Subcutaneous abdominal adipose tissue (tissue), 5 donors: ENCODE data around the gene HBE1.
"Not testable (repeated sequence)": the region's sequence is repeated elsewhere in the genome, so short reads cannot be mapped to it uniquely, and the experiment has no call there.

ENCODE experiments used
- H3K27ac ChIP-seq: one replicate; pipeline ENCODE4 v1.7.0; 2013; ENCODE audit warnings: low read depth, mild to moderate bottlenecking, inconsistent platforms, low read length, moderate library complexity
- H3K27me3 ChIP-seq, 5 donors: one replicate each; pipeline ENCODE4 v1.7.0; 2013; ENCODE audit warnings: low read length in 5 of 5, inconsistent platforms in 1 of 5; ENCODE audit not compliant: control insufficient read depth in 5 of 5, insufficient read depth in 4 of 5
- H3K36me3 ChIP-seq, 5 donors: one replicate each; pipeline ENCODE4 v1.7.0; 2013; ENCODE audit warnings: low read length in 5 of 5; ENCODE audit not compliant: control insufficient read depth in 5 of 5, insufficient read depth in 5 of 5
- H3K4me1 ChIP-seq, 5 donors: one replicate each; pipeline ENCODE4 v1.7.0; 2013; ENCODE audit warnings: low read length in 5 of 5, mild to moderate bottlenecking in 3 of 5, moderate library complexity in 1 of 5; ENCODE audit not compliant: control insufficient read depth in 5 of 5, insufficient read depth in 5 of 5
- H3K4me3 ChIP-seq, 5 donors: one replicate each; pipeline ENCODE4 v1.7.0; 2013; ENCODE audit warnings: low read length in 5 of 5, low read depth in 1 of 5
- H3K9ac ChIP-seq, 5 donors: one replicate each; pipeline ENCODE4 v1.7.0; 2013; ENCODE audit warnings: low read length in 5 of 5, mild to moderate bottlenecking in 4 of 5, moderate library complexity in 3 of 5
- H3K9me3 ChIP-seq, 5 donors: one replicate each; pipeline ENCODE4 v1.7.0; 2013; ENCODE audit warnings: low read length in 5 of 5; ENCODE audit not compliant: control insufficient read depth in 5 of 5
- donor health status: healthy.
- donor health status: healthy.
- donor health status: healthy.
- donor health status: healthy.
- donor health status: healthy.

Gene HBE1

GRCh38 chr11:5254023-5254422 lies 15.7 kb downstream of the HBE1 start:
- not testable (repeated sequence) for H3K9me3 ChIP-seq, H3K27me3 ChIP-seq, H3K27ac ChIP-seq, H3K4me3 ChIP-seq, H3K36me3 ChIP-seq, H3K9ac ChIP-seq, H3K4me1 ChIP-seq

GRCh38 chr11:5253440-5253839 lies 16.3 kb downstream of the HBE1 start:
- H3K36me3 ChIP-seq, H3K27ac ChIP-seq: not testable (repeated sequence)

GRCh38 chr11:5252919-5253265 lies 16.9 kb downstream of the HBE1 start:
- H3K4me3 ChIP-seq, result no peak overlapping the region
- no peak overlapping the region for H3K27ac ChIP-seq
- no peaks in the 10 kb centered on the region for H3K9me3 ChIP-seq
- H3K36me3 ChIP-seq, result no peaks in the 10 kb centered on the region
- no peaks in the 10 kb centered on the region for H3K4me1 ChIP-seq
- no peaks in the 10 kb centered on the region for H3K27me3 ChIP-seq
- H3K9ac ChIP-seq, result no peak overlapping the region

More at GRCh38 chr11:5253440-5253839, 16.3 kb downstream of the HBE1 start:
- H3K9ac ChIP-seq, H3K27me3 ChIP-seq, H3K9me3 ChIP-seq, H3K4me3 ChIP-seq, H3K4me1 ChIP-seq: not testable (repeated sequence)

GRCh38 chr11:5252192-5252918 lies 17.4 kb downstream of the HBE1 start:
- Histone ChIP-seq H3K9ac (no peak overlapping the region), H3K9me3 (no peaks in the 10 kb centered on the region), H3K4me1 (no peaks in the 10 kb centered on the region), H3K27me3 (no peaks in the 10 kb centered on the region), H3K4me3 (no peak overlapping the region), H3K27ac (no peak overlapping the region), H3K36me3 (no peaks in the 10 kb centered on the region)

- no peaks in the 10 kb centered on the region for H3K9me3 ChIP-seq
- no peak overlapping the region for H3K9ac ChIP-seq
- no peaks in the 10 kb centered on the region for H3K36me3 ChIP-seq
- H3K27me3 ChIP-seq, result no peaks in the 10 kb centered on the region
- H3K4me3 ChIP-seq, result no peak overlapping the region
- no peak overlapping the region for H3K27ac ChIP-seq
- no peaks in the 10 kb centered on the region for H3K4me1 ChIP-seq
Observed at GRCh38 chr11:5251746-5252145, 18.0 kb downstream of the HBE1 start.

GRCh38 chr11:5250543-5251204 lies 19.1 kb downstream of the HBE1 start:
- no peaks in the 10 kb centered on the region for H3K9me3 ChIP-seq
- H3K27me3 ChIP-seq, result no peaks in the 10 kb centered on the region
- no peak overlapping the region for H3K27ac ChIP-seq
- H3K4me1 ChIP-seq, result no peaks in the 10 kb centered on the region
- H3K4me3 ChIP-seq, result no peak overlapping the region
- H3K9ac ChIP-seq, result no peak overlapping the region
- no peaks in the 10 kb centered on the region for H3K36me3 ChIP-seq

GRCh38 chr11:5249807-5250396 lies 19.8 kb downstream of the HBE1 start, which contains the start of gene HBG1:
Gene HBG1, minus strand, starts transcription at chr11:5249857. Its CDS starts 53 bp downstream, at chr11:5249804.
- H3K27me3 ChIP-seq, H3K27ac ChIP-seq, H3K9ac ChIP-seq, H3K36me3 ChIP-seq, H3K4me3 ChIP-seq, H3K4me1 ChIP-seq, H3K9me3 ChIP-seq: not testable (repeated sequence)

- H3K36me3 ChIP-seq, H3K27me3 ChIP-seq, H3K4me3 ChIP-seq, H3K9me3 ChIP-seq, H3K9ac ChIP-seq, H3K27ac ChIP-seq, H3K4me1 ChIP-seq: not testable (repeated sequence)
Observed at GRCh38 chr11:5248498-5248897, 21.2 kb downstream of the HBE1 start.

- Histone ChIP-seq H3K4me3 (no peak overlapping the region), H3K4me1 (no peaks in the 10 kb centered on the region), H3K36me3 (no peaks in the 10 kb centered on the region), H3K27ac (no peak overlapping the region), H3K9me3 (no peaks in the 10 kb centered on the region), H3K27me3 (peaks cover 0 to 6% (median 0%) of the 10 kb centered on the region in 5 donors), H3K9ac (no peak overlapping the region)
Observed at GRCh38 chr11:5247472-5248192, 22.1 kb downstream of the HBE1 start.
